DND-41 (cell line): ENCODE results near the gene INTS3.

Experiments used
- EZH2 ChIP-seq: IDR thresholded peaks from 3 replicates; pipeline ENCODE4 v1.6.1; 2012; ENCODE audit warnings: borderline replicate concordance, low read depth, mild to moderate bottlenecking, moderate library complexity, low read length, inconsistent platforms; ENCODE audit not compliant: severe bottlenecking
- TF ChIP-seq, protein P1 (sequence below): IDR thresholded peaks from 2 replicates; pipeline ENCODE4 v1.5.1; 2012; ENCODE audit warnings: borderline replicate concordance, low read length, moderate library complexity, mild to moderate bottlenecking; ENCODE audit not compliant: poor library complexity, severe bottlenecking; ENCODE audit errors: extremely low read depth

- TF ChIP-seq, protein P1, sequence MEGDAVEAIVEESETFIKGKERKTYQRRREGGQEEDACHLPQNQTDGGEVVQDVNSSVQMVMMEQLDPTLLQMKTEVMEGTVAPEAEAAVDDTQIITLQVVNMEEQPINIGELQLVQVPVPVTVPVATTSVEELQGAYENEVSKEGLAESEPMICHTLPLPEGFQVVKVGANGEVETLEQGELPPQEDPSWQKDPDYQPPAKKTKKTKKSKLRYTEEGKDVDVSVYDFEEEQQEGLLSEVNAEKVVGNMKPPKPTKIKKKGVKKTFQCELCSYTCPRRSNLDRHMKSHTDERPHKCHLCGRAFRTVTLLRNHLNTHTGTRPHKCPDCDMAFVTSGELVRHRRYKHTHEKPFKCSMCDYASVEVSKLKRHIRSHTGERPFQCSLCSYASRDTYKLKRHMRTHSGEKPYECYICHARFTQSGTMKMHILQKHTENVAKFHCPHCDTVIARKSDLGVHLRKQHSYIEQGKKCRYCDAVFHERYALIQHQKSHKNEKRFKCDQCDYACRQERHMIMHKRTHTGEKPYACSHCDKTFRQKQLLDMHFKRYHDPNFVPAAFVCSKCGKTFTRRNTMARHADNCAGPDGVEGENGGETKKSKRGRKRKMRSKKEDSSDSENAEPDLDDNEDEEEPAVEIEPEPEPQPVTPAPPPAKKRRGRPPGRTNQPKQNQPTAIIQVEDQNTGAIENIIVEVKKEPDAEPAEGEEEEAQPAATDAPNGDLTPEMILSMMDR, result no peak
- no peak for TF ChIP-seq EZH2
Observed at GRCh38 chr1:153790966-153791647, 63.3 kb downstream of the INTS3 start.
